ENCODE results near the gene ZEB1. TPM values are rescaled to one million over a fixed set of nuclear protein-coding genes. Genes with fewer than 3 reads are reported as not detected.

ZEB1 gene
- total RNA-seq, 1 donor from 2014 or later: 85.4 TPM

DNA sequence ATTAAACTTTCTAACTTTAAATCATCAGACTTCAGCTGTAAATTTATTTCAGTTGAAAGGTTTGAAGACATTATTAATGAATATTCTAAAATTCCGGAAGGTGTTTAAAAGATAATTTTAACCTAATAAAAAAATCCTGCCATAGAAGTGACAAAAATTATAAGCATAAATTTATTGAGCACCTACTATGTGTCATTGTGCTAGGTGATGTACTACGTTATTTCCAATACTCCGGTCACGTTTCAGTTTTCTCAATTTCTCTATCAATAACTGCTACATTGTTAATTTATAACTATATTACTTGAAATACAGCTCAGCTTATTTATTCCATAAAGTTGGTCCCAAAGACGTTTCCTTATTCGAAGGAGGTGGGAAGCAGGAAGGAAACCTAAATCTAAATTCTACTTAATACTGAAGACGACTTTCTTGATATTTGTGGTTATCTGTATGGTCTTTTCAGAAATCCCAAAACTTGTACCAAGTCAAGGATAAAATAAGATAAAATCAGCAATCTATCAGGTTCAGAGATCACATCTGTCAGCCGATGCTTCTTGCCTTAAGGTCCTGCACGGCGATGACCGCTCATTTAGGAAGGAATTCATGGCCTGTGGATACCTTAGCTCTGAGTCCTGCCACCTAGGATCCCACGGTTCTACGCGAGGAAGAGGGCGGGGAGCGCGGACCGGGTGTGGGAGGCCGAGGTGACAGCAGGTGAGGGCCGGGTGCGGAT, 1.2 kb upstream of the ZEB1 start:
- Histone ChIP-seq H3K4me1 (peaks cover 47% of the 10 kb centered on the region), H3K9me3 (replicated peaks) (no peaks in the 10 kb centered on the region), H3K27me3 (ENCODE audit: low read depth) (no peaks in the 10 kb centered on the region), H3K27ac (replicated peaks) (peak overlapping the region; percentile 98), H3K4me3 (peak overlapping the region; percentile 96), H3K36me3 (no peaks in the 10 kb centered on the region)
- TF ChIP-seq, protein P1, sequence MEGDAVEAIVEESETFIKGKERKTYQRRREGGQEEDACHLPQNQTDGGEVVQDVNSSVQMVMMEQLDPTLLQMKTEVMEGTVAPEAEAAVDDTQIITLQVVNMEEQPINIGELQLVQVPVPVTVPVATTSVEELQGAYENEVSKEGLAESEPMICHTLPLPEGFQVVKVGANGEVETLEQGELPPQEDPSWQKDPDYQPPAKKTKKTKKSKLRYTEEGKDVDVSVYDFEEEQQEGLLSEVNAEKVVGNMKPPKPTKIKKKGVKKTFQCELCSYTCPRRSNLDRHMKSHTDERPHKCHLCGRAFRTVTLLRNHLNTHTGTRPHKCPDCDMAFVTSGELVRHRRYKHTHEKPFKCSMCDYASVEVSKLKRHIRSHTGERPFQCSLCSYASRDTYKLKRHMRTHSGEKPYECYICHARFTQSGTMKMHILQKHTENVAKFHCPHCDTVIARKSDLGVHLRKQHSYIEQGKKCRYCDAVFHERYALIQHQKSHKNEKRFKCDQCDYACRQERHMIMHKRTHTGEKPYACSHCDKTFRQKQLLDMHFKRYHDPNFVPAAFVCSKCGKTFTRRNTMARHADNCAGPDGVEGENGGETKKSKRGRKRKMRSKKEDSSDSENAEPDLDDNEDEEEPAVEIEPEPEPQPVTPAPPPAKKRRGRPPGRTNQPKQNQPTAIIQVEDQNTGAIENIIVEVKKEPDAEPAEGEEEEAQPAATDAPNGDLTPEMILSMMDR (IDR thresholded peaks at IDR 0.05; ENCODE audit: borderline replicate concordance): no peak
- no peak for DNase-seq
- intact Hi-C loops (cut with micrococcal nuclease): no loop called here

DNA sequence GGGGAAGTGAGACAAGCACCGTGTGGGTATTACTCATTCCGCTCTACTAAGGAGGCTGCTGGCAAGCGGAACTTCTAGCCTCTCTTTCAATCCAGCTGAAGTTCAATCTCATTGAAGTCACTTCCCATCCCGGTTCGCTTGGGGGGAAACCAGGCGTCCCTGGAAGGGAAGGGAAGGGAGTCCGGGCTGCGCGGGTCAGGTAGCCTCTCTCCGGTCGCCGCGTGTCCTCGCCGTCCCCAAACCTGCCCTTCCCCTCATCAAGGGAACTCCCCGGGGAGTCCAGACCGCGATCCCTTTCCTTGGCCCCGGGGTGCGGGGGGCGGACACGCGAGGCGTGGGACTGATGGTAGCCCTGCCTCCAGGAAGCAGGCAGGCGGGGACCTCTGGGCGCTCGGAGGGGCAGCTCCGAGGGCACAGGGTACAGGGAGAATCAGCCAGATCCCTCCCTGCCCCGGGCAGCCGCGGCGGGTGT, 598 bp upstream of the ZEB1 start:
- Histone ChIP-seq H3K27me3 (ENCODE audit: low read depth) (no peaks in the 10 kb centered on the region), H3K4me1 (peaks cover 53% of the 10 kb centered on the region), H3K9me3 (replicated peaks) (no peaks in the 10 kb centered on the region), H3K27ac (replicated peaks) (peak overlapping the region; percentile 98), H3K36me3 (no peaks in the 10 kb centered on the region), H3K4me3 (peak overlapping the region; percentile 96)
- peak; percentile 51 for DNase-seq
- intact Hi-C loops (cut with micrococcal nuclease): no loop called here
- TF ChIP-seq, protein P1 (IDR thresholded peaks at IDR 0.05; ENCODE audit: borderline replicate concordance): no peak

DNA sequence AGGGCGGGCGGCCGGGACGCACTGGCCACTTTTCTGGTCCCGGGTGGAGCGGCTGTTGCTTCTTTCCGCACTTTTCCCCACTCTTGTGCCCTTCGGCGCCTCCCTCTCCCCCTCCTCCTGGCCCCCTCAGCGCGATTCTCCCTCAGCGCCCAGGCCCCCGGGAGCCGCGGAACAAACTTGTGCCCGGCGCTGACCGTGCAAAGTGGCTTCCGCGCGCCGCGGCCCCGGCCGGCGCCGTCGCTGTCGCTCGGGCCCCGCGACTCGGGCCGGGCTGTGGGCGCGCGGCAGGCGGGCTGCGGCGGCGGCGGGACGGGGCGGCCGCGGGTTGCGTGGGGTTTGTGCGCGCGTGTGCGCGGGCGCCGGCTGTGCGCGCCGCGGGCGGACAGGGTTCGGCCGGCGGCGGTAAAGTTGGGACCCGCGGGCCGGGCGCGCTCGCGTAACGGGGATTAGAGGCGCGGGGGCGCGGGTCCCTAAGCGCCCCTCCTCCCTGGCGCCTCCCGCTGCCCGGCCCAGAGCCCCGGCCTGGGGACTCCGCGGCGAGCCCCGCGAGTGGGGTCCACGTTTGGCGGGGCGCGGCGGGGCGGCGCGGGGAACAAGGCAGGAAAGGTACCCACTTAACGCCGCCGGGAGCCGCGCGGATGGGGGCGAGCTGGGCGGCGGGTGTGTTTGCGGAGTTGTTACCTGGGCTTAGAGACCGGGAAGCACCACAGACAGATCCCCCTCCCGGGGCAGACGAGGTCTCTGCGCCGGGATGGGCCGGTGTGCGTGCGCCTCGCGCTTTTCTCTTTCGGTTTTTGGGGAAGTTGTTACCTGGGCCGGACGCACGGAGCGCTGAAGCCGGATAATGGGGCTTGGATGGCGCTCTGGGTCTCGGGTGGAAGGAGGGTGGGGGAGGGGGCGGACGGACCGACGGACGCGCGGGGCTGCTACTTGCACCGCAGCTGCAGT, 860 bp downstream of the ZEB1 start:
- peak; percentile 56 for DNase-seq
- Histone ChIP-seq H3K9me3 (replicated peaks) (no peaks in the 10 kb centered on the region), H3K27ac (replicated peaks) (peak overlapping the region; percentile 98), H3K36me3 (no peaks in the 10 kb centered on the region), H3K4me3 (peak overlapping the region; percentile 96), H3K4me1 (peaks cover 66% of the 10 kb centered on the region), H3K27me3 (ENCODE audit: low read depth) (no peaks in the 10 kb centered on the region)
- TF ChIP-seq, protein P1 (IDR thresholded peaks at IDR 0.05; ENCODE audit: borderline replicate concordance): no peak
- intact Hi-C loops (cut with micrococcal nuclease): loop anchor here (5.0 kb wide), 1 partner anchor 487 kb away; no protein-coding TSS in a partner anchor

DNA sequence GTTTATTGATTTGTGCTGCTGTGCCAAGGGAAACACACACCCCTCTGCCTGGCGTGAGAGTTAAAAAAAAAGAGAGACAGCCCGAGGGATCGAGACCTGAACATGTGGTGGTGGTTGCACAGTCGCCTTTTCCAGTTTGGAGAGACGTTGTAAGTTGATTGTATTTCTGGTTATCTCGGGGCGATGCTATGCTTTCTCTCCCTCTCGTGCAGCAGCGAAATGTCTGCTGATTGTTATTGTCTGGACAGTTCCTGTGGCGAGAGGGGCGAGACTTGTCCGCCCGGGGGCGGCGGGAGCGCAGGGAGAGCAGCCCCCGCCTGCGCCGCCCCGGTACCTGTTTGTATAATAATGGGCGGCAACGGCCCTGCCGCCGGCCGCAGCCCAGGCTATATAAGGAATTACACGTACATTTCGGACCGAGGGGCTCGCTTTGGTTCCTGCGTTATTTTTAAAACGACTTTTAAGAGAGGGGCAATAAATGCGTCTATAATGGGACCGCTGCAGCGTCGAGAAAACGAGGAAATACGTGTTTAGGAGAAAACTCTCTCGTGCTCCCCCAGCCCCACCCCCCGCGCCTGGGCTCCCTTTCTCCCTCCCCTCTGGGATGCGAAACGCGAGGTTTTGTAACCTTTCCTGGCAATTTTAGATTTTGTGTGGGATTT, 1.7 kb downstream of the ZEB1 start:
- H3K27me3 ChIP-seq (ENCODE audit: low read depth): no peaks in the 10 kb centered on the region
- peak overlapping the region; percentile 96 for H3K4me3 ChIP-seq
- no peaks in the 10 kb centered on the region for H3K9me3 ChIP-seq (replicated peaks)
- peaks cover 71% of the 10 kb centered on the region for H3K4me1 ChIP-seq
- peak overlapping the region; percentile 98 for H3K27ac ChIP-seq (replicated peaks)
- H3K36me3 ChIP-seq: no peaks in the 10 kb centered on the region
- TF ChIP-seq, protein P1 (IDR thresholded peaks at IDR 0.05; ENCODE audit: borderline replicate concordance): peak; percentile 33
- intact Hi-C loops (cut with micrococcal nuclease): loop anchor here (5.0 kb wide), 1 partner anchor 487 kb away; no protein-coding TSS in a partner anchor
- DNase-seq: peak; percentile 53

DNA sequence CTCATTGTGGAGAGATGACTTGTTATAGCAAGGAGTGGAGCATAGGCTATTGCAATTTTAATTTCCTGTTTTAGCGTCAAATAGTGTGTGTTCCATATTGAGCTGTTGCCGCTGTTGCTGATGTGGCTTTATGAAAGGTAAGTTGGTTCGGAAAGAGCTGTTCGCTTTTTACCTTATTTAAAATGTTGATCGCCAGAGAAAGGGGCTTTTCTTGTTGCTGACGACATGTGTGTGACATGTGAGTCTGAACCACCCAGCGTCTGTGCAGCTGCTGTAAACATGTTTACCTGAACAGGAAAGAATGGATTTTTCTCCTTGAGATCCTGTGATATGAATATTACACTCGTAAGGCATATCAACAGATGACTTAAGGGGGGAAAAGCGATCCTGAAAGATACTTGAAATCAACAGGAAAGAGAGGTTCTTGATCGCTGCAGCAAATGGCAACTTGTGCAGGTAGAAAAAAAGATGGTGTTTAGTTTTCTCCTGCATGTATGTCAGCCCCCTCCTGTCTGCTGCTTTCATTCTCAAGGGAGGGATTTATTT, 2.5 kb downstream of the ZEB1 start:
- no peak for DNase-seq
- Histone ChIP-seq H3K9me3 (replicated peaks) (no peaks in the 10 kb centered on the region), H3K4me1 (peaks cover 79% of the 10 kb centered on the region), H3K27me3 (ENCODE audit: low read depth) (no peaks in the 10 kb centered on the region), H3K27ac (replicated peaks) (peak overlapping the region; percentile 98), H3K4me3 (peak overlapping the region; percentile 96), H3K36me3 (no peaks in the 10 kb centered on the region)
- TF ChIP-seq, protein P1 (IDR thresholded peaks at IDR 0.05; ENCODE audit: borderline replicate concordance): no peak
- intact Hi-C loops (cut with micrococcal nuclease): loop anchor here (5.0 kb wide), 1 partner anchor 486 kb away; no protein-coding TSS in a partner anchor

Measured in left ventricle myocardium inferior (tissue), 1 donor.